ELF-1 (cell line): ENCODE data around the gene ZNF496.
A peak's percentile ranks its signal among the peaks of the same experiment; 100 is the strongest.

ENCODE experiments used
- DNase-seq: peaks from one replicate; pipeline ENCODE4 v3.0.0-alpha.2; 2016; ENCODE audit warnings: low read depth, low spot score

Gene ZNF496

GRCh38 chr1:247329097-247329617 is 2.5 kb downstream of the ZNF496 start:
- DNase-seq = no peak

GRCh38 chr1:247328311-247328710 is 3.4 kb downstream of the ZNF496 start:
- no peak for DNase-seq

DNA sequence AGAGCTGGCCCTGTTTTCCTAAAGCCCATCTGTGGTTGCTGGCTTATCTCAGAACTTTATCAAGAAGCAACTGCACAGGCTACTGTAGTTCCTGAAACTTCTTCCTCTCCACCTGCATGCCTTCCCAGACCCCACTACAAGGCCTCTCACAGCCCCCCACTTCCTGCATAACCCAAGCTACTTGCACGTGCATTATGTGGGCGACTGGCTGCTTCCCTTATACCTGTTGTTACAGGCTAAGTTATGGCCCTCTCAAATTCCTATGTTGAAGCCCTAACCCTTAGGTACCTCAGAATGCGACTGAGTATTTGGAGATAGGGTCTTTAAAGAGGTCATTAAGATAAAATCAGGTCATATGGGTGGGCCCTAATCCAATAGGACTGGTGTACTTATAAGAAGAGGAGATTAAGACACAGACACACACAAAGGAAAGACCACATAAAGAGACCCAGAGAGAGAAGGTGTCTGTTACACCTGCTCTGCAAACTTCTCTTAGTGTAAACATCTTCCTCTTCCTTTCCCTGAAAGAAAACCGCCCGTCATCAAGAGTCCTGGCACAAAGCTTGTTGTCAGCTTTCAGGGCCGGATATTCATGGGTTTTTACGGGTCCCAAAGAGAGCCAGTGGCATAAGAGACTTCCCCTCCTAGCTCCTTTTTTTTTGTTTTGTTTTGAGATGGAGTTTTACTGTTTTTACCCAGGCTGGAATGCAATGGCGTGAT is 5.1 kb downstream of the ZNF496 start:
- DNase-seq = no peak

GRCh38 chr1:247324923-247325322 is 6.7 kb downstream of the ZNF496 start:
- no peak for DNase-seq

GRCh38 chr1:247324204-247324787 is 7.4 kb downstream of the ZNF496 start:
- DNase-seq = no peak

- no peak for DNase-seq
These were observed 8.6 kb downstream of the ZNF496 start for GRCh38 chr1:247322849-247323586.

DNA sequence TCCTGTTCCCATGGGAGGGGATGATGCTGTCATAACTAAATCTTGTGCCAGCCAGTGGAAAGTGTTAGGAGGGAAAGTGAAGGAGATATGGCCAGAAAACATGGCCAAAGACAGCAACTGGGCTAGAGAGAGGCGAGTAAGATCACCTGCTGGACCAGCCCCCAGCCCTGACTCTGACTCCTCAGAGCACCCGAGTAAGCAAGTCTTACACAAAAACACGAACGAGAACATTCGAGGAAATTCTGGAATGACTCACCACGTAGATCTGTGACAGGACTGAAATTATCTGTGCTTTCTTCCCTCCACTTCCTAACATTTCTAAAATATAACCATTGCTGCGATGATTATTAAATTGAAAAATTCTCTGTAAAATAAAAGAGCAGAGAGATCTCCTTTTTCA is 9.2 kb downstream of the ZNF496 start:
- no peak for DNase-seq

DNA sequence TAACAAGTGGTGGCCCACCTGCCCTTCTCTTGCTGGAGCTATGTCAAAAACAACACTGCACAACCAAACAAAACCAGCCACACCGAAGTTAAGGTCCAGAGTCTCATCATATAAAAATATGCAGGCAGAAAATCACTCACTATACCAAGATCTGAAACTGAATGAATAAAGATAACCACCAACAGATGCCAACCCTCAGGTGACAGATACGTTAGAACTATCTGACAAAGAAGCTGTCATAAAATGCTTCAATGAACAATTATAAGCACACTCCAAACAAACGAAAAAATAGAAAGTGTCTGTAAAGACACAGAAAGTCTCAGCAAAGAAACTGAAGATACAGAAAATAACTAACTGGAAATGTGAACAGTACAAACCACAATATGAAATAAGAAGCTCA is 14.0 kb downstream of the ZNF496 start:
- DNase-seq = no peak

GRCh38 chr1:247316590-247317197 is 15.0 kb downstream of the ZNF496 start:
- DNase-seq = no peak

DNA sequence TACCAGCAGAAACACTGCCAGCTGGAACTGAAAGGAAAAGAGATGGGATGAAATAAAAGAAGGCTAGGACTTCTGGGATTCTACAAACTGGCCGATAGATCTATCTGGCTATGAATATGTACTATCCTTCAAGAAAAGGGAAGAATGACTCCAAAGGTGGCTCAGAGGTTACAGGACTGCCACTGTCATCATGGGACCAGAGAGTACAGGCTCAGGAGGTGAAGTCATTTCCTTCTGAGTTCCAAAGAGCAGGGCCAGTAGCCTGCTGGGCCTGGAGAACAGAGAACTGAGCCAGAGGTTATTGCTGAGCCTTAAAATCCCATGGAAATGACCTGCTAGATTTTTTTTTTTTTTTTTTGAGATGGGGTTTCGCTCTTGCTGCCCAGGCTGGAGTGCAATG is 27.6 kb downstream of the ZNF496 start:
- DNase-seq = no peak

DNA sequence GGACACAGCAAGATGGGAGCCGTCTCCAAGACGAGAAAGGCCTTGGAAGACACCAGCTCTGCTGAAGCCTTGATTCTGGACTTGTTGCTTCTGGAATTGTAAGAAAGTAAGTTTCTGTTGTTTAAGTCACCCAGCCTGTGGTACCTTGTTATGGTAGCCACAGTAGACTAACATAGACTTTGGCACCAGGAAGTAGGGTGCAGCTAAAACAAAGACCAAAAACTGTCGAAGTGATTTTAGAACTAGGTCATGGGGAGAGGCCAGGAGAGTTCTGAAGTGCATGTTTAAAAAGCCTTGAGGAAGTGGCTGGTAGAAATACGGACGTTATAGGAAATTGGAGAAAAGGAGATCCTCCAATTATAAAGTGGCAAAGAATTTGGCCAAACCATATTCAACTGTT is 28.5 kb downstream of the ZNF496 start:
- no peak for DNase-seq

GRCh38 chr1:247301176-247301540 is 30.5 kb downstream of the ZNF496 start:
- DNase-seq = no peak

GRCh38 chr1:247300491-247301175 is 31.0 kb downstream of the ZNF496 start:
- DNase-seq = no peak

- DNase-seq = no peak
These were observed 31.8 kb downstream of the ZNF496 start for GRCh38 chr1:247299723-247300381.

GRCh38 chr1:247298701-247299100 is 33.0 kb downstream of the ZNF496 start:
- no peak for DNase-seq

DNA sequence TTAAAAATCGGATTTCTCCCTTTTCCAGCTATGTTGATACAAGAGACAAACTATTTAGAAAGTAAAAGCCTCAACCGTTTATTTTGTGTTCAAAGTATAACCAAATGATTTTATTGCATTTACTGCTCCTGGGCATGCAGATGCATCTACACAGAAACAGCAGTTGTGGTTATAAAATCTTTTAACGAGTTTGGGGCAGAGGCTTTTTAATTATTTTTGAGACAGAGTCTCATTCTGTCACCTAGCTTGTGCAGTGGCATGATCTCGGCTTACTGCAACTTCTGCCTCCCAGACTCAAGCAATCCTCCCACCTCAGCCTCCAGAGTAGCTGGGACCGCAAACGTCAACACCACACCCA is 33.6 kb downstream of the ZNF496 start:
- no peak for DNase-seq

DNA sequence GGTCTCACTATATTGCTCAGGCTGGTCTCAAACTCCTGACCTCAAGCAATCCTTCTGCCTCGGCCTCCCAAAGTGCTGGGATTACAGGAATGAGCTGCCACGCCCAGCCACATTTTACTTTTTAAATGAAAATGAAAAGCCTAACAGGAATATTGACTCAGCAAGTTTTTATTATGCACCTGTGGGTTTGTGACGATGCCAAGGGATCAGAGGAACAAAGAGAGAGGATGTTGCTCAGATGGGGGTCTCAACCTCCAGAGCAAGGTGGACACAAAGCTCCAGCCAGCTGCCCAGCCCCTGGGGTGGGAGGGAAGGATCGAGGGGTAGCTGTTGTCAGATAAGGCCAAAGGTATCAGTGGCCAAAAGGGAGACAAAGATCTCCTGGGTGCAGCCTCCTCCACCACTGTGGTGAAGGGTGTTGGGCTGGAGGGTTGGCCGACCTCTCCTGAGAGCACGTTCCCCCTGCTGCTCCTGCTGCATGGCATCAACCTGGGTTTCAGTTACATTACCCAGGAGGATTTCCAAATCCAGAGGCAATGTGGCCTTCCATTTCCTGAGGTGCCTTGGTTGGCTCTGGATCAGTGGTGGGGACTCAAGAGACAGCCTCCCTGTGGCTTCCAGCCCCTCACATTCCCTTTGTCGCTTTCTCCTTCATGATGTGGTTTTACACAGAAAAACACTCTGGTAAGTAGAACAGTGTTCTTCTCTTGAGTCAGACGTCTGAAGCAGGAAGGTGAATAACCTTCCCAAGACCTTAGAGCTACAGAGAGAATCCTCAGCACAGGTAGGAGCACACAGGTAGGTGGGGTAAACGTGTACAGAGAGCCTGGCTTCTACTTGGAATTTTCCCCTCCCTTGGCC is 34.2 kb downstream of the ZNF496 start:
- DNase-seq = no peak

GRCh38 chr1:247296599-247297180 is 35.0 kb downstream of the ZNF496 start:
- no peak for DNase-seq

DNA sequence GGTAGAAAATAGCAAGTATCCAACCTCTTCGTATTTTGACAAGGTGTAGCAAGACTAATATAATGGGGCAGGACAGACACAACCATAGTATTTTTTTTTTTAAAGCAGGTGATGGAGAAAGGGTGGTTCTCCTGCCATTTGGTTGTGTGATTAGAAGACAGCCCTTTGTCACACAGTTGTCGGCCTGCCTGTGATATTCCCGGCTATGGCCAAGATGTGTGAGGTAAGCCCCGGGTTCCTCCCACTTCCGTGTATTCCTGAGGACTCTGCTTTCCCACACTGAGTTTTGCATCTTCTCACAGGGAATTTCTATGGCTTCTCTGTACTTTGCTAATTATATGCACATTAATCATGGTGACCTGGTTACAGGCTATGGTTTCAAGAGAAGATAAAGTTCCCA is 35.9 kb downstream of the ZNF496 start:
- no peak for DNase-seq

DNA sequence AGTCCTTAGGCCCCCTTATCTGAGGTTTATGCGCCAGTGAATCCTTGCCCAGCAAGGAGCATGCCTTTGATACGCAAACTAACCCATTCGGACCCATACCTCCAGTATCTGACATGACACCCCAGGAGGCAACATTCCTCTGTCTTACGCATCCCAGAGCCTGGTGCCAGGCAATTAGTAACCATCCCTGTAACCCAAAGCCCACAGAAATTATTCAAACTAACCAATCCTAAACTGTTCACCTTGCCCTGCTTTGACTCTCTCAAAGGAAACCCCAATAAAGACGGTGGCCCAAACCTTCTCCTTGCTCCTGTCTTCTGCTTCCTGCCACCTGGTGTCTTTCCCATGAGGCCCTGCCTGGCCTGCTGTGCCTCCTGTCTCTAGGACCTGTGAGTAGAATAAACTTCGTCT is 36.4 kb downstream of the ZNF496 start:
- peak; percentile 73 for DNase-seq
